GM19467 (cell line): Measurements from ENCODE around the gene KCNJ6.

Experiments used
- ATAC-seq: cut with Tn5 transposase; IDR thresholded peaks from one replicate; pipeline ENCODE4 v1.9.1; 2021; ENCODE audit warnings: mild to moderate bottlenecking, moderate library complexity; ENCODE audit not compliant: unreplicated experiment

The KCNJ6 gene

DNA sequence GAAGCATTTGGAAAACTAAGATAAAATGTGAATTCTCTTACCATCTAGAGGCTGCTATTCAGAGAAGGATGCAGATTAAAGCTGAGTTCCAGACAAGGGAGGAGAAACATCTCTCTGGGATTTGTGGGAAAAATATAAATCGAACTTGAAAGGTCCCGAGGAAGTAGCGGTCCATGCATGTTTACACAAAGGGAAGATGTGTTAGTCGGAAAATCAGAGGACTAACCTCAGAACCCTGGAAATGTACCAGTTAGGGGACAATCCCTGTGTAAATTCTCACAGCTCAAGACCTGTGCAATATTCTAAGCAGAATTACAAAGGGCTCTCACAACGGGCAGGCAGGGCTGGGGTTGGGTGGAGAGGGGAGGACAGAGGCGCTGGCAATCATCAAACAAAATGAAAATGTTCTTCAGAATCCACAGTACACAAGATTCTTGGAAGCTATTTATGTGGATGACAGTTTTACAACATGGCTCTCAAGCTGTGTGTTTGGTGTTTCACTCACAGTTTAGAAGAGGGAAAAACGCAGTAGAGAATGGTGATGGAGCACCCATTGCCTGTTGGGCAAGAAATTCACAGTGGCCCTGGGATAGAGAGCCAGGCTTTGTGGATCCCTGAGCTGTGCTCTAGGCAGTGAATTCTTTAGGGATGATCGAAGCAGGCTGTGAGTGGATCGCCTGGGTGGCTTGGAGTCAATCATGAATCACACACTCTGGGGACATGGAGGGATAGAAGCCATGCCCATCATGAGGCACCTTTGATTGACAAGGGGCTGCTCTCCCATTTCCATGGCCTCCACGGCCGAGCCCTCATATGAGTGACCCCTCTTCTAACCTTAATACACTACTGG is 47.6 kb downstream of the KCNJ6 start:
- no peak for ATAC-seq

DNA sequence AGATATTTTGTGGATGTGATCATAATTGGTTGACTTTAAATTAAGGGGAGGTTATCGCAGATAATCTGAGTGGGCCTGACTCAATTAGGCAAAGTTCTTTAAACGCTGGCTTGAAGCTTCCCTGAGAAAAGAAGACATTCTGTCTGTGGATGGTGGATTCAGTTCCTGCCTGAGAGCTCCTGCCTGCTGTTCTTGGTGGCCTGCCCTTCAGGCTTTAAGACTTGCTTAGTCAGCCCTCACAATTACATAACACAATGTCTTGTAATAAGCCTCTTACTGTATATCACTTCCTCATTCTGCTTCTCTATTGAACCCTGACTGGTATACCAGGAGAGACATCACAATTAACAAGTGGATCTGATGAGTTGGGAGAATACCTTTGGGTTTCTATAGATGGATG is 50.2 kb downstream of the KCNJ6 start:
- ATAC-seq = no peak

DNA sequence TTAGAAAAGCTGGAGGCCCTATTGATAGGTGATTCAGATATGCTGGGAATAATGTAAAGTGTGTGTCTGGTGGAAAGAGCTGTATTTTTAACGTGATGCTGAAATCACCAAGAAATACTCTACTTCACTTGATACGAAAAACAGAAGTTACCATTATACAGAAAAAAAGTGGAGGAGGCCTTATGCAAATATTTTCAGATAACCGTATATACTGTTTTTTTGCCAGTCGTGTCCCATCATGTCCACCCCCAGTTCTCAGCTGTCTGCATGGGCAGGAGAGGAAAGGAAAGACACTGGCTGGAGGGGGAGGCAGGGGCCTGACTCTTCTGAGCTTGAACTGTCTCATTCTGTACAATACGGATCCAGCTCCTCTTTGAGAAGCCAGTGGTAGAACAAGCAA is 51.1 kb downstream of the KCNJ6 start:
- ATAC-seq = no peak

DNA sequence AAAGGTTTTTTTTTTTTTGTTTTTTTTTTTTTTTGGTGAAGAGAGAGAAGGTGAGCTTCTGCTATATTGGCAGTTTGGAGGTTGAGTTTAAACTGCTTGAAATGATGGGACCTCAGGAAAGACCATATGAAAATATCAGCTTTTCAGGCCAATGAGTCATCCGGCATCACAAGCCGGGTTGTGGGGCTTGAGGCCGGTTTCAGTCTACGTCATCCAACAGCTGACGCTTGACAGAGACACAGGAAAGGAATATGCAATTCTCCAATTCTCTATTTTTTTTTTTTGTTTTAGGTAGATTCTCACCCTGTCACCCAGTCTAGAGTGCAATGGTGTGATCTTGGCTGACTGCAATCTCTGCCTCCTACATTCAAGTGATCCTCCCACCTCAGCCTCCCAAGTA is 52.4 kb downstream of the KCNJ6 start:
- no peak for ATAC-seq

DNA sequence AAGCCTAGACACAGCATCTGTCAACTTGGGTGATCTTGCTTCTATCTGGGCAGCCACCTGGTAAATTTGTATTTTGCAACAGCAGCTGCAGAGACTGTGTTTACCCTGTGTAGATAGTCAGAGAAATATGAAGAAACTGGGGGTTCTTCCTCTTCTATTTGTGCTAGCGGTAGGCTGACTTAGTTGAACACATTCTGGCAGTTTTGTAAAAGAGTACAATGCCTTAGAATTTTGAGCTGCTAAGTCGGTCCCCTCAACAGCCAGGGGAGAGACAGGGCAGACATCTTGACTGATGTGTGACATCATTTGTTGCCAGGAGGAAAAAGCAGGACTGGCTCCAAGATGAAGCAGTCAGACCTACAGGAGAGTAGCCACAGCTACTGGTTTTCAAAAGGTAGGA is 53.7 kb downstream of the KCNJ6 start:
- ATAC-seq = no peak

DNA sequence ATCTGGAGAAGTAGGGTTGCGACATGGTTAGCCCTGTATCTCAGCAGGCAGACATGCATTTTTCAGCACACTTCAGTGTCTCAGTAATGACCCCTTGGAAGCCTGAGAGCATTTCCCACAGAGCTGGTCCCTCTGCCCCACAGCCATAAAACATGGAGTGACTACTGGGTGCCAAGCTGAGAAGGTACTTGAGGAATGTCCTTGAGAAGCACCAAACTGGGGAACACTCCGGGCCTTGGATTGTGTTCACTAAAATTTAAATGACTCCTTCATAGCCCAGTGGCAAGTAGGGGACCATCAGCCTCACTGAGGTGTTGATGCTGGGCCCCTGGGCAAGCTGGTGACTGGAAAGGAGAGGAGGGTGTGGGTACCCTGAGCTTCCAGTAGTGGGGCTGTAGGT is 54.7 kb downstream of the KCNJ6 start:
- ATAC-seq = no peak

DNA sequence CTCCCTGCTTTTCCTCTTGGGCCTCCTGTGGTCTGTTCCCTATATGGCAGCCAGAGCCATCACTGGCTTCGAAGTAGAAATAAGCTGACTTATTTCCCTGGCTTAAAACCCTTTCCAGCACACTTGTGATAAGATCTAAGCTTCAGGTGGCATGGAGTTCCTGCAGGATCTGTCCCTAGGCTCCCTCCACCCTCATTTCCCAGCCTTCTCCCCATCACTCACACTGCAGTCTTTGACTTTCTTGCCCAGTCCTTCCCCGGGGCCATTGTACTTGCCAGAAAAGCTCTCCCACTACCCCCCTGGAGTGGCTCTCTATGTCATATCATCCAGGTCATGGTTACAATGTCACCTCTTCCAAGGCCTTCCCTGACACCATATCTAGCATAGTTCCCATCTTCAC is 55.8 kb downstream of the KCNJ6 start:
- ATAC-seq = no peak

DNA sequence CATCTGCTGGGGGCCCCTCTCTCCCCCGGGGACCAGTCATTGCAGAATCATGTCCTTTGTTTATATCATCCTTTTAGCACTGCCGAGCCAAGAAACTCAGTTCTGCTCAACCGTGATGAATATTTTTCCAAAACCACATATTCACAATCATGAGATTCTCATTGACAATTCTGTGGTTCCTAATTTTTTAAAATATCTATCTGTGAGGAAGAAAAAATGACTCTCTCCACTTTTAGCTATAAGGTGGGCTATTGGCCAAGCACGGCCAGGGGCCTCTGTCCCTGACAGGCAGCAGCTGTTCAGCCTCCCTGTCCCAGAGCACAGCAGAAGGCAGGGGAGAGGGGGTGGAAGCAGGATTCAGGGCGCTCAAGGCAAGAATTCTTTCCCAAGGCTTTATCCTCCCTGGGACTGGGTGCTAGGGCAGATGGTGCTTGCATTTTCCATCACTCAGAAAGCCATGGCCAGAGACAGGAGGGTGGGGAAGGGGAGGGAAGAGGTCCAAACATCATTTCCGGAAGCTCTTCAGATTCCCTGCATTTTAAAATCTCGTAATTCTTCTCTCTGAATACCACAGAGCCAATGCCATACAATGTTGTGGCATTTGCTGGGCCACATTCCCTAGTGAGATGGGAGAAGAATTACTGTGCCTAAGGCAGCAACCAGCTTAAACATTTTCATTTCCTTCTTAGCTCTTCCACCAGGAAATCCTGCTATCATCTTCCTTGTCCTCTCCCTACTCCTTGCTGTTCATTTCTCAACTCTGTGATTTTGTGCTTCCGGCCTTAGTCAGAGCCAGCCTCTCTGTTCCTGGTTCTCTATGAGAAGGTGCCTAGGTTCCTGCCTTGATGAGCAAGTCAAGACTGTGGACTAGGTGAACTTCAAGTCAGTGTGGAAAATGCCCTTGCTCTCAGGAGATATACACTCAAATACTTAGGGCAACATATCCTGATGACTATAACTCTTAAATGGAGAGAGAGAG is 60.3 kb downstream of the KCNJ6 start:
- no peak for ATAC-seq

DNA sequence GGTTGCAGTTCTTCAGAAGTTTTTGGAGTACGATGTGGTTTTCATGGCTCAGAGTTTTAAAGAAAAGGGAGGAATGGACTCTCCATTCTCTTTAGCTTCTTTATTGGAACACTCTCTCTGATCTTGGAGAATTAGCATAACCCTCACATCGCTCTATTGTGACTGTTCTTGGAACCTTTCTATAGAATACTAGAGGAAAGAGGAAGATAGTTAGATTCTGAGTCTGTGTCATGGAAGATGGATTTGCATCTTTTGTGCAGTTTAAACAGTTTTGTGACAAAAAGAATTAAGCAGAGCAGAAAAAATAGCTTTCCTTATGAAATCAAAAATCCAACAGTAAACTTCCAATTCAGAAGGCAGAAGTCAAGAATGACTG is 61.0 kb downstream of the KCNJ6 start:
- ATAC-seq = no peak

DNA sequence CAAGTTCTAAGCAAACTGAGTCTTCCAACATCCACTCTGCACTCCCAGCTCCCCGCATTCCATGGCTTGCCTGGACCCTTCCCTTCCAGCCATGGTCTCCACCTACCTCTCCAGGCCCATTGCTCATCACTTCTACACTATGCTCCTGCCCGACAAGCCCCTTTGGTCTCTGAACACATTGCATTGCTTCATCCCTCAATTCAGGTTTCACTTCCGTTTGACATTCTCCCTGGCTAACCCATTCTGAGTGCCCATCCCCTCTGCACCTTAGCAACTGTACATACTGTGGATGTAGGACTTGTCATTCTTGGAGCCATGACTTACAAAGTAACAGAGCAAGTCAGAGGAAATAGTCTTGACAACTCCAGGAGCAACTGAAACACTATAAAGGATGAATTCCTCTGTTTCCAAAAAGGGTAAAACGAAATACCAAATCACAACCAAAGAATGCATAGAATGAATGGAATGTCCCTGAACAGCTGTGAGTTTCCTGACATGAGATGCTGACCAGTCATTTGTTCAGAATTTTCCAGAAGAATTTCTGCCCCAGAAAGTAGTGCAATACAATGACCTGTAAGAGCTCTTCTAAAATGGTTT is 66.7 kb downstream of the KCNJ6 start:
- no peak for ATAC-seq

DNA sequence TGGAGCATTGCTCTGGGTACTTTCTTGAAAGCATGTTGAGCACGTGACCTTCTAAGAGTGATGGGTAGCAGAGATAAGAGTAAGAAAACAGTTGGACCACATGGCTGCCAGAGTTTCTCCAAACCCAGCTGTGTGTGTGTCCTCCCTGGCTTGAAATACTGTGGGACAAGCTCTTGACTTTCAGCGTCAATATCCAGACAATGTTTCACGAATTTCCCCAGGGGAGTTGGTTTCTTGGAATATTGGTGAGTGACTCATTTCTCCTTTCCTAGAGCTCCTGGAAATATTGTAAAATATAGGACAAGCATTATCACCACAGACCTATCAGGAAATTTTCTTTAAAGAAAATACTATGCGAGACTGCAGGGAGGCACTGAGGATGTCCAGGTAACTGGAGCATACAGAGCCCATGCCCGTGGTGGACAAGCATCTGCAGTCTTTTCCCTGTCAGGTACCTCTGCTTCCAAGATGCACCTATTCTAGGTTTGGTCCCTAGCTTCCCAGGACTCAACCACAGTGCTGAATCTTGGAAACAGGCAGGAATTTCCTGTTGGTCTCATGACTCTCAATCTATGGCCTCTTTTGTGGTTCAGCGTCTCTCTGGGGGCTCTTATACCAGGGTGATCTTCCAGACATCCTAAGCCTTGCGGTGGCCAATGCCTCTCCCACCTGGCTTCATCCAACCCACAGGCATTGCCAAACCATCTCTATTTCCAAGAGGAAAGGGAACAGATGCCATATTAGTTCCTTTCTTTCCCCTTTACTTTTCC is 67.4 kb downstream of the KCNJ6 start:
- no peak for ATAC-seq

DNA sequence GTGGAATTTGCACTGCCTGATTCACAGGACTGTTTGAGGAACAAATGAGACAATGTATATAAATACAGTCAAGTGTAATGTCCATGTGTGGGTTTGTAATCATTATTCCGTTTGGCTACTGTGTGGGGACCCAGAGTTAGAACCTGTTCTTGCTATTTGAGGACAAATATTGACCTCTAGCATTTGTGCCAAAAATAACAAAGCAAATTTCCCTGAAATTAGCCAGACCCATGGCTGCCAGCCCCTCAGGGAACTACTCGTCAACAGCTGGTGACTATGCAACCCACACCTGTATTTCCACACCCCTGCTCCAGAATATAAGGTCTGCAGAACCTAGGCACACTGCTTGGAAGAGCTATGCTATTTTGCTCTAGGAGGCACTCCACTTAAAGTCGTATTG is 70.7 kb downstream of the KCNJ6 start:
- no peak for ATAC-seq

DNA sequence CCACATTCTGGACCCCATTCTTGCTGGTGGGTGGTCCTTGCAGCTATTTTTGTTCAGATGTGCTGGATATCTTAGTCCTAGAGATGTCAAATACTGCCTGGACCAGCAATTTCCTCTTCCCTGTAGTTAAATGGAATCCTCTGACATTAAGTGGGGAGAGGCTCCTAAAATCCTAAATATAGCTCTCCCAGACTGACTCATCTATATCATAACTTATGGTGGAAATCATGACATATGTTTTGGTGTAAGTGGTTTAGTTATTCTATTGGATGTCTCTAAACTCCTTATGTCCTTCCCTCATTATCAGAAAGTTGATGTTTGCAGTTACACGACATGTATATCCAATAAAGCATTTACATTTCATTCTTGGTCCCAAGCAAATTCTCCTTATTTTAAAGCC is 73.1 kb downstream of the KCNJ6 start:
- no peak for ATAC-seq

DNA sequence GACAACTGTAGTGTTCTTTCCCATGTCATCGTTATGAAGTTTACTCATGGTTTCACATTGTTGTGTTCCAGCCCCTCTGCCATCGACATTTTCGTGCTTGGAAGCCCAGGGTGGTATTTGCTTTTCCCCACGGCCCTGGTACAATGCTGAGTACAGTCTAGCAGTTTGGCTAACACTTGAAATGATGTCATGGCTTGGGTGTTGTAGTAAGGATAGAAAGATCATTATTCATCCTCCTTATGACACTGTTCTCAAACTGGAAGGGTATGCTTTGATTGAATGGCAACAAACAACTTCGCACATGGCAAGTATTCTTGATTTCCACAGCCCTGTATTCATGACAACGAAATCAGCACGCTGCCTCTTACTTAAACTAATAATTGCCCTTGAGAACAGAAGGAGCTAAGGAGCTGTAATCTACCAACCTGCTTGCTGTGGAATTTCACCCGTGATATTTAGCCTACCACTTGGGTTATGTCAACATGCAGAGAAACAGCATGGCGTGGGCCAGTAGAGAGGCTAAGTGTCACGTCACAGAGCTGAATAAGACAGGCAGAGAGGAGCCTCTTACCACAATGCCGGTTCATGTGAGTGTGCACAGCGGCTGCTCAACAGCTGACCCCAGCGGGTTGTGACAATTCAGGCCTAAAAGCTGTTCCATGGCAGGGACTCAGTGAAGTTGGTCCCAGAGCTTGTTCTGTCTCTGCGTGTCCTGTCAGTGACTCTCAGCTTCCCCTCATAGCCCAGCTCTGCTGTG is 73.9 kb downstream of the KCNJ6 start:
- ATAC-seq = no peak

DNA sequence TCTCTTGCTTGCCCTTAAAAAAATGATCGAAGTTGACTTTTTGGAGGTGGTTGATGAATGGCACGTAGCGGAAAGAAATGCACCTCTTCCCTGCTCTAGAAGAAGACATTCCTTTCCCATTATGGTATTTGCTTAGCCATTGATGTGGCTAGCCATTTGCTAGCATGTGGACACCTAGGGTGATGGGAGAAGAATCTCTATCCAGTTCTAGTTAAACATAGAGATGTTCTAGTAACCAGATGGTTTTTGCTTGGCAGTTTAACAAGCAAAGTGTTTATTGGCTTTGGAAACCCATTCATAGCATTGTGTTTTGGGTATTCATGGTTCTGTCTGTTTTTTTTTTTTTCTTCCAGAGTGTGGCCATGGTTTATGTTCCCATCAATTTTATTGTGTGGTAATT is 78.9 kb downstream of the KCNJ6 start:
- no peak for ATAC-seq

DNA sequence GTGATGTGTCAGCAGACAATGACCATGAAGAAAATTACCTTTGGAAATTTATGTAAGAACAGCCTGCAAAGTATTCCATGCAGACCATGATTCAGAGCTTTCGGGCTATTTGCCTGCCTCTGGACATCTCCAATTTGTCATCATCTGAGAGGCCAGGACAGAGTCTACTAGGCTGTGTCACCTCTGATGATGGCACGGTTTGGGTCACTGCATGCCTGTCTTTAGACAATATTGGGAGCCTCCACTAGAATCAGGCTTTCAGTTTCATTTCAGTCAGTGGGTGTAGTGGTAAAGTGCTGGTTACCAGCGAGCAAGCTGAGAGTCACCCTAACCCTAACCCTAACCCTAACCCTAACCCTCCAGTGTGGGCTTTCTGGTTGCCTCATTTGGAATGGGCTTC is 80.8 kb downstream of the KCNJ6 start:
- no peak for ATAC-seq

DNA sequence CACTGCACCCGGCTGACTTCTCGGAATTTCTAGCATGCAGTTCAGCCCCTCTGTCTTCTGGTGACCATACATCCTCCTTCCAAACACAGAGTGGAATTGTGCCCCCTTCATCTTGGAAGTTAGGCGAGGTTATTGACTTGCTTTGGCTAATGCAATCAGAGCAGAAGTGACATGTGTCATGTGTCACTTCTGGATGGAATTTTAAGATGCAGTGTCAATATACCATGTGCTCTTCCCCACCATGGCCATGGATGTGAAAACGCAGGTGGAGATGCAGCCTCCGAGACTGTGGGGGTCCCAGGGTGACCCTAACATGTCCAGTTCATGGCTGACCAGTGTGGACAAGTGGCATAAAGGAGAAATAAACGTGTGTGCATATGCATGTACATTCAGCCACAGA is 83.0 kb downstream of the KCNJ6 start:
- no peak for ATAC-seq

DNA sequence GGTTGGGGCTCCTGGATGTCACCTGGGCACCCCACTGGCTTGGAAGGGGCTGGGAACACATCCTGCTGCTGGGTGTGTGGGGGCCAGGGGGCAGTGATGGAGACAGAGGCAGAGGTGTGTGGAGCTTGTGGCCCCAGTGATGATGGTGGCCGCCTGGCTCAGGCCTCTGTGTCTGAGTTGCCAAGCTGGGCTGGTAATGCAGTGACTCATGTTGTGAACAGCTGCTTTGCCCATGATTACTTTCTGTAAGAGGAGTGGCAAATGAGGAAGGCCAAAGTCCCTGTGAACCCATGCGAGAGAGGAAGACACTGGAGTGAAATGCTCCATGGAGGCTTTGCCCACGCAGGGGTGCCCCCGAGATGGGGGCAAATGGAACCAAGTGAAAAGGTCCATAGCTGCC is 86.8 kb downstream of the KCNJ6 start:
- no peak for ATAC-seq

DNA sequence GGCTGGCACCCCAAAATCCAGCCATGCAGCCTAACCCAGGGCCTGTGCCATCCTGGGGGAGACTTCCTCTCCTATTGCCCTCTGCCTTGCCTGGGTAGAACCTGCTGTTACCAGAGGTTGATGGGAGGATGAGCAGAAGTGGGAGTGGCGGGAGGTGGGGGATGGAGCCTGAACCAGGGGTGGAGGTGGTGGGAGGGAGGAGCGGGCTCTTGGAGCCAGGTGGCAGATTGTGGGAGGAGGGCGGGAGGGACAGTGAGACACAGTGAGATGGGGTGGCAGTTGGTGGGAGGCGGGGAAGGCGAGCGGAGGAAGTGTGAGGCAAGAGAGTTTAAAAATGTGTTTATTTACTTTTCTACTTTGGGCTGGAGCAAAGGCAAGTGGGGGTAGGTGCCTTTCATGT is 87.3 kb downstream of the KCNJ6 start:
- no peak for ATAC-seq

DNA sequence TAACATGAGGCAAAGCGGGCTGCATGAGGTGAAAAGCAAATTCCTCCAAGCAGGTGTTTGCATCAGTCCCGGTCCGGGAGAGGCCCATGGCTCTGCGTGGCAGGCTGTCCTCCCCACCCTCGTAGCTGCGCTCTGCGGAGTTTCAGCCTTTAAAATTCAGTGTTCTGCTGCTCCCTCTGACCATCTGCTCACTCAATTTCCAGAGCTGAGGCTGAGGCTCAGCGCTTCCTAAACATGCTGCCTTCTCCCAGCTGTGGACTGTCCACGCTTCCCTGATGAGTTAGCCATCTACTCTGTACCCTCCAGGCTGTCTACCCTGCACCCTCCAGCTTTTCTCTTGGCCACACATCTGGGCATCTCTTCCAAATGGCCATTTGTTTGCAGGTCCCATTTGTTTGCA is 87.7 kb downstream of the KCNJ6 start:
- no peak for ATAC-seq
